Measurements from ENCODE around the gene PHRF1. TPM values are rescaled to one million over a fixed set of nuclear protein-coding genes. Genes with fewer than 3 reads are reported as not detected.

The PHRF1 gene
- total RNA-seq, 2 donors from 2014 or later: 20.8 to 55.2 TPM

GRCh38 chr11:593347-593746 is 17.1 kb downstream of the PHRF1 start:
- Histone ChIP-seq H3K36me3 (peaks cover 12 to 25% of the 10 kb centered on the region in 2 donors), H3K4me1 (replicated peaks) (no peaks in the 10 kb centered on the region), H3K27me3 (replicated peaks; ENCODE audit: insufficient read depth) (no peaks in the 10 kb centered on the region), H3K4me3 (no peak overlapping the region), H3K9me3 (no peaks in the 10 kb centered on the region), H3K27ac (no peak overlapping the region)
- WGBS: 86% methylated on average over 21 of the region's 21 CpGs
- no peak for TF ChIP-seq POLR2AphosphoS5 (IDR thresholded peaks at IDR 0.05)
- TF ChIP-seq CTCF (IDR thresholded peaks at IDR 0.05): no peak
- TF ChIP-seq POLR2A (IDR thresholded peaks at IDR 0.05): no peak
- DNase-seq (ENCODE audit: low spot score): no peak
- intact Hi-C loops (cut with DNase I): no loop called here

DNA sequence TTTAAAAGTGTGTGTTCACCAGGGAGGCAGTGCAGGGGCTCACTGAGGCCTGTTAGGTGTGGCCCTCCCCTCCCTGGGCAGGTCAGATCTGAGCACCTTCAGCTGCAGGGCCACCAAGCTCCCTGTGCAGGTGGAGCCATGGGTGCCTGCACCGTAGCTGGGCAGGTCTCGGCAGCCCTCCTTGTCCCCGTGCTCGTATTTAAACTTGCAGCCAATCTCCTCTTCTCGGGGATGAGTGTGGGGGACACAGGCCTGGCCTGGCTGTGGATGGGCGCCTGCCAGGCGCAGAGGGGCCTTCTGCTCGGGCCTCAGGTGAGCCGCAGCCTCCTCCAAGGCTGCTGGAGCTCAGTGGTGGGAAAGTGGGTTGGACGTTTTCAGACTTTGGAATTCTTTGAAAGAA is 19.1 kb downstream of the PHRF1 start:
- intact Hi-C loops (cut with DNase I): no loop called here
- WGBS: 85% methylated on average over 8 of the region's 10 CpGs
- Histone ChIP-seq H3K36me3 (peaks cover 16 to 35% of the 10 kb centered on the region in 2 donors), H3K4me3 (no peak overlapping the region), H3K27ac (no peak overlapping the region), H3K4me1 (replicated peaks) (no peaks in the 10 kb centered on the region), H3K27me3 (replicated peaks; ENCODE audit: insufficient read depth) (no peaks in the 10 kb centered on the region), H3K9me3 (no peaks in the 10 kb centered on the region)
- DNase-seq (ENCODE audit: low spot score): no peak
- TF ChIP-seq CTCF (IDR thresholded peaks at IDR 0.05) (no peak), POLR2A (IDR thresholded peaks at IDR 0.05) (no peak)

GRCh38 chr11:596374-596773 is 20.1 kb downstream of the PHRF1 start:
- 91% methylated on average over 10 of the region's 10 CpGs for WGBS
- TF ChIP-seq POLR2AphosphoS5 (IDR thresholded peaks at IDR 0.05) (no peak), CTCF (IDR thresholded peaks at IDR 0.05) (no peak), POLR2A (IDR thresholded peaks at IDR 0.05) (no peak)
- no peaks in the 10 kb centered on the region for H3K27me3 ChIP-seq (replicated peaks; ENCODE audit: insufficient read depth)
- no peaks in the 10 kb centered on the region for H3K9me3 ChIP-seq
- H3K27ac ChIP-seq: no peak overlapping the region
- no peak for DNase-seq (ENCODE audit: low spot score)
- intact Hi-C loops (cut with DNase I): no loop called here
- no peak overlapping the region for H3K4me3 ChIP-seq
- H3K4me1 ChIP-seq (replicated peaks): no peaks in the 10 kb centered on the region
- peaks cover 16 to 34% of the 10 kb centered on the region in 2 donors for H3K36me3 ChIP-seq

DNA sequence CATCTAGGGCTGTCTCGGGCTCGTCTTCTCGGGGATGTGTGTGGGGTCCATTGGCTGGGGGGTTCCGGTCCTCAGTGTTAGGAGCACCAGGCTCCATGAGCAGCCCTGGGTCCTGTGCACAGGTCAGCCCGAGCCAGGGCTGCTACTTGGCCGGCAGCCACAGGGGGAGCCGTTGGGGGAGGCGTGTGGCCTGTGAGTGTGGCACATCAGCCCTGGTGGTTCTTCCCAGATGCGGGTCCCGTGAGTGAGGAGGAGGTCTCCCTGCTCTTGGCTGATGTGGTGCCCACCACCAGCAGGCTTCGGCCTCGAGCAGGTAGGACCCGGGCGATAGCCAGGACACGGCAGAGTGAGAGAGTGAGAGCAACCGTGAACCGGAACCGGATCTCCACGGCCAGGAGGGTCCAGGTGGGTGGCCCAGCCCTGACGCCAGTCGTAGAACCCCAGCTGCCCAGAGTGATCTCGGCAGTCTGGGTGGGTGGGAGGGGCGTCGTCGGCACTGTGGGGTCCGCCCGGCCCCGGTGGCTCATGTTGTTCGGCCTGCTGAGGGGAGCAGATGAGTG is 21.0 kb downstream of the PHRF1 start:
- TF ChIP-seq CTCF (IDR thresholded peaks at IDR 0.05) (no peak), POLR2AphosphoS5 (IDR thresholded peaks at IDR 0.05) (no peak), POLR2A (IDR thresholded peaks at IDR 0.05) (no peak)
- Histone ChIP-seq H3K27me3 (replicated peaks; ENCODE audit: insufficient read depth) (no peaks in the 10 kb centered on the region), H3K9me3 (no peaks in the 10 kb centered on the region), H3K4me3 (no peak overlapping the region), H3K27ac (no peak overlapping the region), H3K36me3 (peaks cover 15 to 39% of the 10 kb centered on the region in 2 donors), H3K4me1 (replicated peaks) (no peaks in the 10 kb centered on the region)
- no peak for DNase-seq (ENCODE audit: low spot score)
- 87% methylated on average over 29 of the region's 29 CpGs for WGBS
- intact Hi-C loops (cut with DNase I): no loop called here

DNA sequence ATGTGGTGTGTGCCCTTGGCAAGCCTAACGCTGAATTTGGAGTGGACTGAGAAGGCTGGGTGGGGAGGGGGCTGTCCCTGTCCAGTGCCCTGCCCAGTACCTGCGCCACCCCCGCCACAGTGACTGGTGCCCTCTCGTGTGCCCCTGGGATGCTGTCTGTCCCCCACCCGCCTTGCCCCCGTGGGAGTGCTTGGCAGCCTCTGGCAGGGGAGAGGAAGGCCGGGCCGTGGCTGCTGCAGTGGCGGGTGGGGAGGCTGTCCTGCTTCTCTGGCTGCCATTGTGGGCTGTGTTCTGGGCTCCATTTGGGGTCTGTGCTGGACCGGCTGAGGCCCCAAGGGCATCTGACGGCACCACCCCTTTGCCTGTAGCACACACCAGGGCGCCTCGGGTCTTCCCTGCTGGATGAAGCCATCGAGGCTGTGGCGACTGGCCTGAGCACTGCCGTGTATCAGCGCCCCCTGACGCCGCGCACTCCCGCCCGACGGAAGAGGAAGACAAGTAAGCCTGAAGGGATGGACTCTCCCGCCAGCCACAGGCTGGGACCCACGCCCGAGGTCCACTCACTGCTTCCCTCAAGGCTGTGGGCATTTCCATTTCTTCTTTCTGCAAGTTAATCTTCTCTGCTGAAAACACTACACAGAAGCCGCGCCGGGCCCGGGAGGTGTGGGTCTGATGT is 21.9 kb downstream of the PHRF1 start:
- Histone ChIP-seq H3K27me3 (replicated peaks; ENCODE audit: insufficient read depth) (no peaks in the 10 kb centered on the region), H3K4me3 (no peak overlapping the region), H3K4me1 (replicated peaks) (no peaks in the 10 kb centered on the region), H3K36me3 (peaks cover 7 to 41% of the 10 kb centered on the region in 2 donors), H3K9me3 (no peaks in the 10 kb centered on the region), H3K27ac (no peak overlapping the region)
- intact Hi-C loops (cut with DNase I): no loop called here
- TF ChIP-seq CTCF (IDR thresholded peaks at IDR 0.05): no peak
- no peak for TF ChIP-seq POLR2A (IDR thresholded peaks at IDR 0.05)
- no peak for TF ChIP-seq POLR2AphosphoS5 (IDR thresholded peaks at IDR 0.05)
- WGBS: 90% methylated on average over 30 of the region's 30 CpGs
- DNase-seq (ENCODE audit: low spot score): no peak

Measured in prostate gland (tissue), 2 donors.